ENCODE measurements around the gene QRSL1.

DNA sequence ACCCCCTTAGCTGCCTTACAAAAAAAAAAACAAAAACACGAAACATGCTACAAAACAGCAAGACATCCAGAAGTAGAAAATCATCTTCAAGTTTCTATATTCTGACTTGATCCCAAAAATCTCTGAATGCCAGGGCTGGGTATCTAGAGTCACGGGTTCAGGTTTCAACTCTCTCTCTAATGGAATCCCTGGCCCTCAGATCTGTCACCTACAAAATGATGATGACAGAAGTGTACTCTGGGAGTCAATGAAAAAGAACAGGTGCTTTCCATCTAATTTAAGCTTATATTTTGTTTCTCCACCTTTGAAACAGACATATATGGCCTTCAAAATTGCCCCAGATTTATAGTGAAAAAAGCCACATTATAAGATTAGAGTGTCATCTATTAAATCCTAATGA, 18.3 kb upstream of the QRSL1 start:
- TF ChIP-seq POLR2A (IDR thresholded peaks at IDR 0.05), result no peak
- TF ChIP-seq POLR2AphosphoS5 (IDR thresholded peaks at IDR 0.05), result no peak

All from breast epithelium (tissue), 3 donors.